Gastroesophageal sphincter (tissue), 4 donors: ENCODE measurements around the gene RIT1. TPM values are rescaled to one million over a fixed set of nuclear protein-coding genes. Genes with fewer than 3 reads are reported as not detected.

Experiments used
- ATAC-seq: fragments of 150-250 bp; one replicate; pipeline ENCODE4 v1.9.1; 2016; ENCODE audit warnings: mild to moderate bottlenecking, moderate library complexity
- H3K27ac ChIP-seq, 4 donors: fragments of 200-600 bp; sonication (generic) in 3 of 4; 1 replicate in 3 of 4; 2 replicates in 1 of 4; pipeline ENCODE4 v1.5.1; 2016 to 2019
- H3K27me3 ChIP-seq: fragments of 200-600 bp; sonication (generic); one replicate; pipeline ENCODE4 v1.5.1; 2019
- H3K36me3 ChIP-seq, 2 donors: fragments of 200-600 bp; sonication (generic); one replicate each; pipeline ENCODE4 v1.5.1; 2019; ENCODE audit warnings: control low read depth in 1 of 2
- H3K4me1 ChIP-seq, 3 donors: fragments of 200-600 bp; sonication (generic); 1 replicate in 2 of 3; 2 replicates in 1 of 3; pipeline ENCODE4 v1.5.1; 2016 to 2019; ENCODE audit warnings: control low read depth in 2 of 3
- H3K4me3 ChIP-seq, 2 donors: fragments of 200-600 bp; sonication (generic); one replicate each; pipeline ENCODE4 v1.5.1; 2019; ENCODE audit warnings: mild to moderate bottlenecking in 1 of 2, moderate library complexity in 1 of 2
- H3K9me3 ChIP-seq, 3 donors: fragments of 200-600 bp; sonication (generic); one replicate each; pipeline ENCODE4 v1.5.1; 2017 to 2019; ENCODE audit warnings: control low read depth in 2 of 3
- EP300 ChIP-seq: sonication (generic); formaldehyde crosslinking; IDR thresholded peaks from one replicate; pipeline ENCODE4 v1.6.1; 2017; ENCODE audit warnings: antibody characterized with exemption, mild to moderate bottlenecking
- POLR2A ChIP-seq, 2 donors: fragments of 450-650 bp; IDR thresholded peaks; one replicate each; pipeline ENCODE4 v1.6.1; 2017; ENCODE audit warnings: antibody characterized with exemption in 2 of 2, mild to moderate bottlenecking in 2 of 2, moderate library complexity in 1 of 2
- POLR2AphosphoS5 ChIP-seq: sonication (generic); formaldehyde crosslinking; IDR thresholded peaks from one replicate; pipeline ENCODE4 v1.6.1; 2017; ENCODE audit warnings: antibody characterized with exemption
- WGBS, 2 donors: methylation state at CpG; one replicate each; pipeline ENCODE4 v1.1.5; 2018; ENCODE audit warnings: low coverage in 1 of 2; 5-methylcytosine and 5-hydroxymethylcytosine counted together
- small RNA-seq, 4 donors: library from RNA; depleted of rRNA; stranded (forward); fragments of <200 nt; gene quantifications; one replicate each; pipeline ENCODE3, GENCODE V24; 2016
- total RNA-seq, 4 donors: library from RNA; depleted of rRNA; stranded (reverse); fragments of >200 nt; gene quantifications; one replicate each; pipeline ENCODE4 v1.1.0, GENCODE V29; 2016
- TF ChIP-seq, protein P1 (sequence below), 4 experiments: fragments of 200-600 bp in 2 of 4; fragments of 450-650 bp in 2 of 4; sonication (generic) in 1 of 4; IDR thresholded peaks; one replicate each; pipeline ENCODE4 v1.5.1; 2017 to 2019; ENCODE audit warnings: antibody characterized with exemption in 4 of 4, mild to moderate bottlenecking in 2 of 4, moderate library complexity in 2 of 4

The RIT1 gene
- total RNA-seq, 4 donors from 2014 or later, result 25.0 to 37.1 (median 30.0) TPM

GRCh38 chr1:155856257-155856974 lies 54.7 kb downstream of the RIT1 start:
- Histone ChIP-seq H3K9me3 (no peaks in the 10 kb centered on the region), H3K36me3 (peaks cover 0 to 36% of the 10 kb centered on the region in 2 donors), H3K27ac (peak overlapping the region; percentile 55 to 89 (median 84)), H3K4me3 (peak overlapping the region; percentile 68 to 79), H3K27me3 (no peaks in the 10 kb centered on the region), H3K4me1 (peaks cover 0 to 63% (median 12%) of the 10 kb centered on the region in 3 donors)
- no peak for TF ChIP-seq POLR2AphosphoS5
- no peak for TF ChIP-seq POLR2A (IDR thresholded peaks at IDR 0.05)
- TF ChIP-seq, protein P1, sequence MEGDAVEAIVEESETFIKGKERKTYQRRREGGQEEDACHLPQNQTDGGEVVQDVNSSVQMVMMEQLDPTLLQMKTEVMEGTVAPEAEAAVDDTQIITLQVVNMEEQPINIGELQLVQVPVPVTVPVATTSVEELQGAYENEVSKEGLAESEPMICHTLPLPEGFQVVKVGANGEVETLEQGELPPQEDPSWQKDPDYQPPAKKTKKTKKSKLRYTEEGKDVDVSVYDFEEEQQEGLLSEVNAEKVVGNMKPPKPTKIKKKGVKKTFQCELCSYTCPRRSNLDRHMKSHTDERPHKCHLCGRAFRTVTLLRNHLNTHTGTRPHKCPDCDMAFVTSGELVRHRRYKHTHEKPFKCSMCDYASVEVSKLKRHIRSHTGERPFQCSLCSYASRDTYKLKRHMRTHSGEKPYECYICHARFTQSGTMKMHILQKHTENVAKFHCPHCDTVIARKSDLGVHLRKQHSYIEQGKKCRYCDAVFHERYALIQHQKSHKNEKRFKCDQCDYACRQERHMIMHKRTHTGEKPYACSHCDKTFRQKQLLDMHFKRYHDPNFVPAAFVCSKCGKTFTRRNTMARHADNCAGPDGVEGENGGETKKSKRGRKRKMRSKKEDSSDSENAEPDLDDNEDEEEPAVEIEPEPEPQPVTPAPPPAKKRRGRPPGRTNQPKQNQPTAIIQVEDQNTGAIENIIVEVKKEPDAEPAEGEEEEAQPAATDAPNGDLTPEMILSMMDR (IDR thresholded peaks at IDR 0.05), result no peak
- no peak for TF ChIP-seq EP300
- WGBS, 2 donors, result 49 to 52% methylated on average over 13 to 17 of the region's 20 CpGs
- ATAC-seq, result no peak

GRCh38 chr1:155850345-155850744 lies 60.8 kb downstream of the RIT1 start:
- Histone ChIP-seq H3K27ac (no peak overlapping the region), H3K9me3 (no peaks in the 10 kb centered on the region), H3K36me3 (peaks cover 0 to 73% of the 10 kb centered on the region in 2 donors), H3K4me3 (no peak overlapping the region), H3K4me1 (peaks cover 0 to 33% (median 0%) of the 10 kb centered on the region in 3 donors), H3K27me3 (no peaks in the 10 kb centered on the region)
- TF ChIP-seq EP300, result no peak
- no peak for TF ChIP-seq POLR2A (IDR thresholded peaks at IDR 0.05)
- TF ChIP-seq POLR2AphosphoS5, result no peak
- TF ChIP-seq, protein P1 (IDR thresholded peaks at IDR 0.05), result no peak
- WGBS, 2 donors, result 92 to 94% methylated on average over 2 to 3 of the region's 3 CpGs
- no peak for ATAC-seq

DNA sequence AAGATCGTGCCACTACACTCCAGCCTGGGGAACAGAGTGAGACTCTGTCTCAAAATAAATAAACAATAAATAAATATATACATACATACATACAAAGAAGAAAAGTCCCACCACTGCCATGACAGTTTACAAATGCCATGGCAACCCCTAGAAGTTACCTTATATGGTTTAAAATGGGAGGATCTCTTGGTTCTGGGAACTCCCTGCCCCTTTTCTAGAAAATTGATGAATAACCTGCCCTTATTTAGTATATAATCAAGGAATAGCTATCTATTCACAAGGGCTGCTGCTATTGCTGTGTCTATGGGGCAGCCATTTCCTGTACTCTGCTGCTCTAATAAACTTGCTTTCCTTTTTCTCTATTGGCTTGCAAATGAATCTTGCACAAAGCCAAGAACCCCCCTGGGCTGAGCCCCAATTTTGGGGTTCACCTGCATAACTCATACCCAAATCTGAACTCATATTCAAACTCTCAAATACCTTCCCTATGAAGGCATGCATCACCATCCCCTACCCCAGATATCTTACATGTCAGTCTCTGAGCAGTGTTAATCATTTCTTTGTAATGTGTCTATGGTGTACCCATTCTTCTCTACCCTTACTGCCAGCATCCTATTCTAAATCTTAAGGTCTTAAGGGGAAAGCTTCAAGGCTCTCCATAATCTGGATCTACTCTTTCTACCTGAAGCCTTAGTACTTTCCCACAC lies 63.2 kb downstream of the RIT1 start:
- WGBS, 2 donors, result 83 to 100% methylated on average over 1 of the region's 1 CpG
- Histone ChIP-seq H3K9me3 (no peaks in the 10 kb centered on the region), H3K4me1 (peaks cover 0 to 46% (median 0%) of the 10 kb centered on the region in 3 donors), H3K36me3 (peaks cover 0 to 68% of the 10 kb centered on the region in 2 donors), H3K27me3 (no peaks in the 10 kb centered on the region), H3K27ac (no peak overlapping the region), H3K4me3 (no peak overlapping the region)
- no peak for ATAC-seq
- TF ChIP-seq POLR2A (IDR thresholded peaks at IDR 0.05), result no peak
- TF ChIP-seq POLR2AphosphoS5, result no peak
- no peak for TF ChIP-seq EP300
- TF ChIP-seq, protein P1 (IDR thresholded peaks at IDR 0.05), result no peak

Small RNA genes within 50 kb of the gene (small RNA-seq; reads per million reads assigned to genes)
- gene MIR6738, result 0 reads per million in 4 donors
- 0 reads per million in 4 donors for gene RF00015
- 0 reads per million in 4 donors for gene SCARNA4
- 59.7 to 111 (median 94.4) reads per million in 4 donors for gene SNORA80E

Other genes starting within 250 kb of the RIT1 start
- 100 to 1,000 TPM in 3 of 4 donors, 10 to 100 TPM in 1; 77.4 to 181 (median 152) TPM for gene YY1AP1, start 222.6 kb downstream of the RIT1 start, total RNA-seq
- 100 to 1,000 TPM in 3 of 4 donors, 10 to 100 TPM in 1; 81.4 to 115 (median 107) TPM for gene DAP3, start 222.3 kb downstream of the RIT1 start, total RNA-seq
- gene GON4L, start 54.1 kb downstream of the RIT1 start, total RNA-seq, result 10 to 100 TPM; 16.6 to 55.1 (median 35.9) TPM
- gene SYT11, start 51.8 kb downstream of the RIT1 start, total RNA-seq, result 10 to 100 TPM; 10.4 to 25.7 (median 19.7) TPM
- 10 to 100 TPM; 20.4 to 57.4 (median 34.6) TPM for gene KHDC4, start 23.1 kb upstream of the RIT1 start, total RNA-seq
- gene RXFP4, start 30.3 kb upstream of the RIT1 start, total RNA-seq, result under 1 TPM in 1 of 4 donors, not detected in 3; 0.27 TPM
- 10 to 100 TPM; 69.7 to 94.0 (median 82.6) TPM for gene ARHGEF2, start 67.2 kb upstream of the RIT1 start, total RNA-seq
- 100 to 1,000 TPM; 103 to 157 (median 146) TPM for gene SSR2, start 109.6 kb upstream of the RIT1 start, total RNA-seq
- 10 to 100 TPM; 19.6 to 29.6 (median 24.8) TPM for gene UBQLN4, start 142.4 kb upstream of the RIT1 start, total RNA-seq
- gene LAMTOR2, start 143.4 kb upstream of the RIT1 start, total RNA-seq, result 10 to 100 TPM; 66.8 to 79.3 (median 73.1) TPM
- 10 to 100 TPM in 1 of 4 donors, not detected in 3; 22.1 TPM for gene RAB25, start 149.8 kb upstream of the RIT1 start, total RNA-seq
- gene MEX3A, start 171.1 kb upstream of the RIT1 start, total RNA-seq, result under 1 TPM; under 0.01 to 0.78 (median 0.52) TPM
- 100 to 1,000 TPM; 327 to 617 (median 519) TPM for gene LMNA, start 203.4 kb upstream of the RIT1 start, total RNA-seq
- 1 to 10 TPM; 1.7 to 7.5 (median 3.4) TPM for gene SEMA4A, start 242.2 kb upstream of the RIT1 start, total RNA-seq